ENCODE measurements around the gene YWHAH.
A peak's percentile ranks its signal among the peaks of the same experiment; 100 is the strongest.

YWHAH gene

DNA sequence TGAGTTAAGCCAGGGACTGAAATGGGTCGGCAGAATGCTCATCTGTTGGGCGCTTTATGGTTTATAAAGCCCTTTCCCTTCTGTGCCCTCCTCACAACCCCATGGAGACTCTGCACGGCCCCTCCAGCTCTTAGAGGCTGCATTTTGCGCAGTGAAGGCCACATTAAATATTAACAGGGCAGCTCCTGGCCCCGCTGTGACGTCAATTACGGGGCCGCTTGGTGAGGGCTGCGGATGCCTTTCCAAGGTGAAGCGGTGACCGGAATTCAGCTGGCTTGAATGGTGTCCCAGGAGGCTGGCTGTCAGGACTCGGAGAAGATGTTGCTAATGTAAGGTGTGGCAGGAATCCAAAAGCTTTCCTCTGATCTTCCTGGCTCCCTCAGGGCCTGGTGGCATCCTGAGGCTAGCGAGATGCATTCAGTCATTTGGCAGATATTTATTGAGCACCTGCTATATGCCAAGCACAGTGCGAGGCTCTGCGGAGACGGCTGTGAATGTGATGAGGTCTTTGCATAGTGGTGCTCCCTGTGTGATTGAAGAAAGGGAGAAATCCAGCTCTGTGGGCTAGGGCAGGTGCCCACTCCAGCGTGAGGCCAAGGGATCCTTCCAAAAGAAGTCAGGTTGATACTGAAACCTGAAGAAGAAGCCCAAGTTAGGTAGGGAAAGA, 10.4 kb upstream of the YWHAH start:
- H3K9me3 ChIP-seq (ENCODE audit: control insufficient read depth in 2 of 2, low read length in 2 of 2) = no peaks in the 10 kb centered on the region
- H3K4me3 ChIP-seq (ENCODE audit: low read length in 2 of 2) = no peak overlapping the region
- no peak overlapping the region for H3K27ac ChIP-seq (ENCODE audit: low read depth in 2 of 2, low read length in 2 of 2)
- H3K4me1 ChIP-seq (ENCODE audit: control insufficient read depth in 2 of 2, insufficient read depth in 2 of 2, low read length in 2 of 2) = no peaks in the 10 kb centered on the region
- H3K36me3 ChIP-seq (ENCODE audit: control insufficient read depth in 2 of 2, insufficient read depth in 2 of 2, low read length in 2 of 2) = no peaks in the 10 kb centered on the region
- H3K9ac ChIP-seq (ENCODE audit: low read depth in 1 of 2, low read length in 2 of 2) = no peak overlapping the region
- H3K27me3 ChIP-seq (ENCODE audit: control insufficient read depth in 2 of 2, insufficient read depth in 2 of 2, low read length in 2 of 2) = no peaks in the 10 kb centered on the region

GRCh38 chr22:31935961-31936635, 8.2 kb upstream of the YWHAH start:
- Histone ChIP-seq H3K36me3 (ENCODE audit: control insufficient read depth in 2 of 2, insufficient read depth in 2 of 2, low read length in 2 of 2) (no peaks in the 10 kb centered on the region), H3K4me3 (ENCODE audit: low read length in 2 of 2) (no peak overlapping the region), H3K27me3 (ENCODE audit: control insufficient read depth in 2 of 2, insufficient read depth in 2 of 2, low read length in 2 of 2) (no peaks in the 10 kb centered on the region), H3K27ac (ENCODE audit: low read depth in 2 of 2, low read length in 2 of 2) (no peak overlapping the region), H3K9me3 (ENCODE audit: control insufficient read depth in 2 of 2, low read length in 2 of 2) (no peaks in the 10 kb centered on the region), H3K9ac (ENCODE audit: low read depth in 1 of 2, low read length in 2 of 2) (no peak overlapping the region), H3K4me1 (ENCODE audit: control insufficient read depth in 2 of 2, insufficient read depth in 2 of 2, low read length in 2 of 2) (no peaks in the 10 kb centered on the region)

- H3K9me3 ChIP-seq (ENCODE audit: control insufficient read depth in 2 of 2, low read length in 2 of 2) = no peaks in the 10 kb centered on the region
- H3K9ac ChIP-seq (ENCODE audit: low read depth in 1 of 2, low read length in 2 of 2) = no peak overlapping the region
- no peaks in the 10 kb centered on the region for H3K27me3 ChIP-seq (ENCODE audit: control insufficient read depth in 2 of 2, insufficient read depth in 2 of 2, low read length in 2 of 2)
- no peak overlapping the region for H3K4me3 ChIP-seq (ENCODE audit: low read length in 2 of 2)
- no peaks in the 10 kb centered on the region for H3K4me1 ChIP-seq (ENCODE audit: control insufficient read depth in 2 of 2, insufficient read depth in 2 of 2, low read length in 2 of 2)
- no peaks in the 10 kb centered on the region for H3K36me3 ChIP-seq (ENCODE audit: control insufficient read depth in 2 of 2, insufficient read depth in 2 of 2, low read length in 2 of 2)
- no peak overlapping the region for H3K27ac ChIP-seq (ENCODE audit: low read depth in 2 of 2, low read length in 2 of 2)
Observed at GRCh38 chr22:31937341-31937740, 7.0 kb upstream of the YWHAH start.

DNA sequence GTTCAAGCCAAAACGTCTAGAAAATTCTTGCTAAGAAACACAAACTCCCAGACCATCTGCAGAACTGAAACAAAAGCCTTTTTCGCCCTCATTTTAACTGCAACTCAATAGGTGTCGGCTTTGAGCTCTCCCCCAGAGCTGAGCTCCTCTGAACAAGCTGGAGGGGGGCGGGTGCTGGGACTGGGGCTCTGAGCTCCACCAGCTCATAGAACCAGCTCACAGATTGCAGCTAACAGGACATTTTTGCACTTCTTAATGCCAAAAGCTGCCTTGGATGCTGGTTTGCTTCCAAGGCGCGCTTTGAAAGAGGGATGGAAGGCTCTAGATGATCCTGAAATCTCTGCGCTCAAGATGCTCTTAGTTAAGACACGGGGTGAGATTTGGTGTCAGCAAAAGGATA, 6.0 kb upstream of the YWHAH start:
- Histone ChIP-seq H3K27ac (ENCODE audit: low read depth in 2 of 2, low read length in 2 of 2) (no peak overlapping the region), H3K4me1 (ENCODE audit: control insufficient read depth in 2 of 2, insufficient read depth in 2 of 2, low read length in 2 of 2) (peaks cover 0 to under 1% of the 10 kb centered on the region in 2 donors)

GRCh38 chr22:31940506-31940905, 3.8 kb upstream of the YWHAH start:
- no peaks in the 10 kb centered on the region for H3K27me3 ChIP-seq (ENCODE audit: control insufficient read depth in 2 of 2, insufficient read depth in 2 of 2, low read length in 2 of 2)
- H3K4me1 ChIP-seq (ENCODE audit: control insufficient read depth in 2 of 2, insufficient read depth in 2 of 2, low read length in 2 of 2) = peaks cover 6 to 7% of the 10 kb centered on the region in 2 donors
- H3K27ac ChIP-seq (ENCODE audit: low read depth in 2 of 2, low read length in 2 of 2) = no peak overlapping the region
- no peak overlapping the region for H3K4me3 ChIP-seq (ENCODE audit: low read length in 2 of 2)
- H3K36me3 ChIP-seq (ENCODE audit: control insufficient read depth in 2 of 2, insufficient read depth in 2 of 2, low read length in 2 of 2) = no peaks in the 10 kb centered on the region
- no peaks in the 10 kb centered on the region for H3K9me3 ChIP-seq (ENCODE audit: control insufficient read depth in 2 of 2, low read length in 2 of 2)
- H3K9ac ChIP-seq (ENCODE audit: low read depth in 1 of 2, low read length in 2 of 2) = no peak overlapping the region

More for the DNA sequence above, 6.0 kb upstream of the YWHAH start:
- H3K36me3 ChIP-seq (ENCODE audit: control insufficient read depth in 2 of 2, insufficient read depth in 2 of 2, low read length in 2 of 2) = no peaks in the 10 kb centered on the region
- H3K4me3 ChIP-seq (ENCODE audit: low read length in 2 of 2) = no peak overlapping the region
- no peaks in the 10 kb centered on the region for H3K27me3 ChIP-seq (ENCODE audit: control insufficient read depth in 2 of 2, insufficient read depth in 2 of 2, low read length in 2 of 2)
- no peaks in the 10 kb centered on the region for H3K9me3 ChIP-seq (ENCODE audit: control insufficient read depth in 2 of 2, low read length in 2 of 2)
- no peak overlapping the region for H3K9ac ChIP-seq (ENCODE audit: low read depth in 1 of 2, low read length in 2 of 2)

DNA sequence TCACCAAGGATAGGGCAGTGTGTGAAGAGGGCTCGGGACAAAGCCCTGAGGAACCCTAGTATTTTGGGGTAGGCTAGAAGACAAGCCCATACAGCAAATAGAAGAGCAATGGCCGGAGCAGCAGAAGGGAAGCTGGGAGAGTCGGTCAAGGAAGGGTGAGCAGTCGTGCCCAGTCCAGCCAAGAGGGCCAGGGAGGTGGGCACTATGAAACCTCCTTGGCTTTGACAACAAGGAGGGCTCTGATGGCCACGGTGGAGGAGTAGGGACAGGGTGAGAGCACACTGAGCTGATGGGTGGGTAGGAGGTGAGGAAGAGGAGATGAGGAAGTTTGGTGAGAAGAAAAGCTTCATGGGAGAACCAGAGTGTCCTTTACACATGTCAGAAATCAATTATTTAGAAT, 2.2 kb upstream of the YWHAH start:
- no peak overlapping the region for H3K9ac ChIP-seq (ENCODE audit: low read depth in 1 of 2, low read length in 2 of 2)
- no peaks in the 10 kb centered on the region for H3K9me3 ChIP-seq (ENCODE audit: control insufficient read depth in 2 of 2, low read length in 2 of 2)
- H3K4me1 ChIP-seq (ENCODE audit: control insufficient read depth in 2 of 2, insufficient read depth in 2 of 2, low read length in 2 of 2) = peaks cover 18 to 22% of the 10 kb centered on the region in 2 donors
- H3K27ac ChIP-seq (ENCODE audit: low read depth in 2 of 2, low read length in 2 of 2) = no peak overlapping the region
- no peaks in the 10 kb centered on the region for H3K36me3 ChIP-seq (ENCODE audit: control insufficient read depth in 2 of 2, insufficient read depth in 2 of 2, low read length in 2 of 2)
- H3K27me3 ChIP-seq (ENCODE audit: control insufficient read depth in 2 of 2, insufficient read depth in 2 of 2, low read length in 2 of 2) = no peaks in the 10 kb centered on the region
- H3K4me3 ChIP-seq (ENCODE audit: low read length in 2 of 2) = no peak overlapping the region

- peak overlapping the region; percentile 68 to 73 for H3K4me3 ChIP-seq (ENCODE audit: low read length in 2 of 2)
- H3K9ac ChIP-seq (ENCODE audit: low read depth in 1 of 2, low read length in 2 of 2) = peak overlapping the region; percentile 71 to 77
- peaks cover 3 to 10% of the 10 kb centered on the region in 2 donors for H3K36me3 ChIP-seq (ENCODE audit: control insufficient read depth in 2 of 2, insufficient read depth in 2 of 2, low read length in 2 of 2)
- H3K4me1 ChIP-seq (ENCODE audit: control insufficient read depth in 2 of 2, insufficient read depth in 2 of 2, low read length in 2 of 2) = peaks cover 19 to 22% of the 10 kb centered on the region in 2 donors
- no peaks in the 10 kb centered on the region for H3K9me3 ChIP-seq (ENCODE audit: control insufficient read depth in 2 of 2, low read length in 2 of 2)
- peak overlapping the region; percentile 88 to 96 for H3K27ac ChIP-seq (ENCODE audit: low read depth in 2 of 2, low read length in 2 of 2)
- no peaks in the 10 kb centered on the region for H3K27me3 ChIP-seq (ENCODE audit: control insufficient read depth in 2 of 2, insufficient read depth in 2 of 2, low read length in 2 of 2)
Observed at GRCh38 chr22:31943206-31943977, 943 bp upstream of the YWHAH start.

DNA sequence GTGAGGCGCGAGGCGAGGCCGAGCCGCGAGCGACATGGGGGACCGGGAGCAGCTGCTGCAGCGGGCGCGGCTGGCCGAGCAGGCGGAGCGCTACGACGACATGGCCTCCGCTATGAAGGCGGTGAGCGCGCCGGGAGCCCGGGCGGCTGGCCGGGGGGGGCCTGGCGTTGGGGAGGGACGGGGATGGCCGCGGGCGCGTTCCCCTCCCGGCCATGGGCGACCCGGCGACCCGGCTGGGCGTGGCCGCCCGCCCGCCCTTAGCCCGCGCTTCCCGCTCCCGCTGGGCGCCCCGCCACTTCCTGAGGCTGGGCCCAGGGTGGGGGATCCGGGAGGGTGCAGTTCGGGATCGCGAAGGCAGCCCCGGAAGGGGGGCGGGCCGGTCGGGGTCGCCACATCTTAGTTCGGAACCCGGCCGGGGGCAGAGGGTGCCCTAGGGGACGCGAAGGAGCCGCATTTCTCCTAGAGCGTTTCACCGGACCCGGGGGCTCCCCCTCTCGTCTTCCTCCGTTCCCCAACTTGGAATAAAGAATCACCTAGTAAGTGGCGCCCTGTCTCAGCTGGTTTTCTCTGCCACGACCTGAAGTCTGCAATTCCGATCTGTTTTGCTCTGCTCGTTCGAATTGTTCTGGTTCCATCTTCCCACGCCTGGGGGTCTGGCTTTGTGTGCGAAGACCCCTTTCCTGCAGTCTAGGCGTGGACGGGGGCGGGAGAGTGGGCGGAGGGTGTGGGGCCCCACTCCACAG, 536 bp downstream of the YWHAH start:
- Histone ChIP-seq H3K27ac (ENCODE audit: low read depth in 2 of 2, low read length in 2 of 2) (peak overlapping the region; percentile 96 to 97), H3K36me3 (ENCODE audit: control insufficient read depth in 2 of 2, insufficient read depth in 2 of 2, low read length in 2 of 2) (peaks cover 3 to 10% of the 10 kb centered on the region in 2 donors), H3K9ac (ENCODE audit: low read depth in 1 of 2, low read length in 2 of 2) (peak overlapping the region; percentile 90 to 93), H3K27me3 (ENCODE audit: control insufficient read depth in 2 of 2, insufficient read depth in 2 of 2, low read length in 2 of 2) (no peaks in the 10 kb centered on the region), H3K4me1 (ENCODE audit: control insufficient read depth in 2 of 2, insufficient read depth in 2 of 2, low read length in 2 of 2) (peaks cover 19 to 22% of the 10 kb centered on the region in 2 donors), H3K9me3 (ENCODE audit: control insufficient read depth in 2 of 2, low read length in 2 of 2) (no peaks in the 10 kb centered on the region), H3K4me3 (ENCODE audit: low read length in 2 of 2) (peak overlapping the region; percentile 73 to 83)

DNA sequence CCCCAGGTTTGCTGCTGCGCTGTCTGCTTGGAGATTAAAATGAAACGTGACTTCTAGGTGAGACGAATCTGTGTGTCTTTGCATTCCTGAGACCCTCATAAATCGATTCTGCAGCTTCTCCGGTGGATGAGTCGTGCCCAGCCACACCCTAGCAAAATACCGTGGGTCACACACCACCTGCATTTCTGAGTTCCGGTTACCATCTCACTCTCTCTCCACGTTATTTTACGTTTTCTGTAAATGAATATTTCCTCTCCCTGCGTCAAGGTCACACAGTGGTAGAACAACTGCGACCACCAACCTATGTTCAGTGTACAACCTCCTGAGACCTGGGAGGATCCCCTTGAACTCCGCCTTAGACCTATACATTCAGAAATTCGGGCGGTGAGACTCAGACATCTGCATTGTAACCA, 1.1 kb downstream of the YWHAH start:
- Histone ChIP-seq H3K27ac (ENCODE audit: low read depth in 2 of 2, low read length in 2 of 2) (peak overlapping the region; percentile 96 to 97), H3K27me3 (ENCODE audit: control insufficient read depth in 2 of 2, insufficient read depth in 2 of 2, low read length in 2 of 2) (no peaks in the 10 kb centered on the region), H3K4me3 (ENCODE audit: low read length in 2 of 2) (peak overlapping the region; percentile 73 to 83), H3K4me1 (ENCODE audit: control insufficient read depth in 2 of 2, insufficient read depth in 2 of 2, low read length in 2 of 2) (peaks cover 21 to 27% of the 10 kb centered on the region in 2 donors), H3K36me3 (ENCODE audit: control insufficient read depth in 2 of 2, insufficient read depth in 2 of 2, low read length in 2 of 2) (peaks cover 6 to 13% of the 10 kb centered on the region in 2 donors), H3K9ac (ENCODE audit: low read depth in 1 of 2, low read length in 2 of 2) (peak overlapping the region; percentile 90 to 93), H3K9me3 (ENCODE audit: control insufficient read depth in 2 of 2, low read length in 2 of 2) (no peaks in the 10 kb centered on the region)
